Keratinocyte (primary cell): ENCODE data around the gene ZNF83.

ENCODE experiments used
- CTCF ChIP-seq, 3 experiments: IDR thresholded peaks in 1 of 3; conservative IDR thresholded peaks in 1 of 3; optimal IDR thresholded peaks in 1 of 3; 2 replicates in 2 of 3; 3 replicates in 1 of 3; pipeline versions ENCODE3 to v1.5.1; 2011; ENCODE audit warnings: low read length in 3 of 3, mild to moderate bottlenecking in 3 of 3, moderate library complexity in 2 of 3, control low read depth in 1 of 3, inconsistent platforms in 1 of 3; ENCODE audit not compliant: insufficient read depth in 2 of 3; ENCODE audit errors: extremely low read depth in 1 of 3
- EZH2 ChIP-seq: IDR thresholded peaks from one replicate; pipeline ENCODE4 v1.6.1; 2012; ENCODE audit warnings: inconsistent platforms, mild to moderate bottlenecking, low read length, moderate library complexity

GRCh38 chr19:52639996-52640395 is 1.8 kb upstream of the ZNF83 start:
- TF ChIP-seq CTCF (optimal IDR thresholded peaks at IDR 0.05 in 1 of 3, IDR thresholded peaks at IDR 0.05 in 1 of 3, conservative IDR thresholded peaks at IDR 0.05 in 1 of 3; ENCODE audit: extremely low read depth in 1 of 3, insufficient read depth in 2 of 3, low read length in 3 of 3) (no peak), EZH2 (no peak)
